Naive B cell (primary cell): ENCODE results near the gene NFATC3. TPM values are rescaled to one million over a fixed set of nuclear protein-coding genes. Genes with fewer than 3 reads are reported as not detected.
"Not testable (repeated sequence)": the region's sequence is repeated elsewhere in the genome, so short reads cannot be mapped to it uniquely, and the experiment has no call there.

Experiments
- ATAC-seq, 2 donors: fragments of 150-1000 bp; cut with Tn5 transposase; 2 replicates each; pipeline ENCODE4 v1.10.0; 2021; ENCODE audit warnings: low read depth in 2 of 2, mild to moderate bottlenecking in 2 of 2, moderate library complexity in 2 of 2
- DNase-seq: peaks from one replicate; pipeline ENCODE4 v3.0.0; 2022
- H3K27ac Mint-ChIP-seq, 6 donors: one replicate each; pipeline ENCODE4 v1.8.0; 2020 to 2022; ENCODE audit warnings: mild to moderate bottlenecking in 6 of 6, mixed read lengths in 6 of 6, moderate library complexity in 5 of 6, inconsistent platforms in 2 of 6
- H3K27me3 Mint-ChIP-seq, 3 donors: one replicate each; pipeline ENCODE4 v1.8.0; 2021 to 2022; ENCODE audit warnings: mixed read lengths in 3 of 3, mild to moderate bottlenecking in 1 of 3
- H3K36me3 Mint-ChIP-seq, 2 donors: one replicate each; pipeline ENCODE4 v1.8.0; 2020 to 2022; ENCODE audit warnings: mixed read lengths in 2 of 2, inconsistent platforms in 1 of 2, mild to moderate bottlenecking in 1 of 2
- H3K4me1 Mint-ChIP-seq, 3 donors: one replicate each; pipeline ENCODE4 v1.8.0; 2020 to 2022; ENCODE audit warnings: mixed read lengths in 3 of 3, inconsistent platforms in 1 of 3, mild to moderate bottlenecking in 1 of 3, moderate library complexity in 1 of 3
- H3K4me3 Mint-ChIP-seq, 8 donors: one replicate each; pipeline ENCODE4 v1.8.0; 2020 to 2022; ENCODE audit warnings: mild to moderate bottlenecking in 8 of 8, mixed read lengths in 8 of 8, moderate library complexity in 8 of 8, inconsistent platforms in 2 of 8
- H3K9me3 Mint-ChIP-seq, 7 donors: one replicate each; pipeline ENCODE4 v1.8.0; 2020 to 2022; ENCODE audit warnings: mixed read lengths in 7 of 7, mild to moderate bottlenecking in 5 of 7, inconsistent platforms in 2 of 7, moderate library complexity in 1 of 7
- polyA plus RNA-seq, 6 donors: library from polyadenylated mRNA; unstranded; fragments of 300-500 nt; fragmentation: Illumina TruSeq; gene quantifications; one replicate each; pipeline ENCODE4 v1.2.3, GENCODE V29; 2021; ENCODE audit warnings: low read depth in 6 of 6

Gene NFATC3
- polyA plus RNA-seq, 6 donors from 2014 or later: 74.8 to 147 (median 96.7) TPM

DNA sequence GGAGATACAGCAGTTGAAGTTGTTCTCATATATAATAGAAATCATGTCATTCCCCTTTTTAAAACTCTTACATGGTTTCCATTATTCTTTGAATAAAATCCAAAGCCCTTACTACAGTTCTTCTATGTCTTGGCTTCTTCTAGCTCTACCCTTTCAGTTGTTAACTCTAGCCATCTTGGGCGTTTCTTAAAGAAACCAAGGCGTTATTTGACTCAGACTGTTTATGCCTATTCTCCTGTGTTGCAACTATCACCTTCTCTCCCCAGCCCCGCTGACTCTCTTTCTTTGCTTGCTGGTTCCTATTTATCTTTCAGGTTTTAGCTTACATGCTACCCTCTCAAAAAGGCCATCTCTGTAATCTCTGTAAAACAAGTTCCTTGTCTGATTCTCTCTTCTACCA lies 32.7 kb downstream of the NFATC3 start:
- no peak for ATAC-seq
- no peaks in the 10 kb centered on the region for H3K27me3 Mint-ChIP-seq
- H3K9me3 Mint-ChIP-seq: peaks cover 0 to under 1% (median 0%) of the 10 kb centered on the region in 7 donors
- H3K4me1 Mint-ChIP-seq: peaks cover 46 to 92% (median 73%) of the 10 kb centered on the region in 3 donors
- H3K4me3 Mint-ChIP-seq: peak overlapping the region in 6 of 8 donors; percentile 1 to 63 (median 22)
- H3K36me3 Mint-ChIP-seq: peaks cover under 1 to 2% of the 10 kb centered on the region in 2 donors
- no peak for DNase-seq
- H3K27ac Mint-ChIP-seq: peak overlapping the region; percentile 36 to 96 (median 90)

DNA sequence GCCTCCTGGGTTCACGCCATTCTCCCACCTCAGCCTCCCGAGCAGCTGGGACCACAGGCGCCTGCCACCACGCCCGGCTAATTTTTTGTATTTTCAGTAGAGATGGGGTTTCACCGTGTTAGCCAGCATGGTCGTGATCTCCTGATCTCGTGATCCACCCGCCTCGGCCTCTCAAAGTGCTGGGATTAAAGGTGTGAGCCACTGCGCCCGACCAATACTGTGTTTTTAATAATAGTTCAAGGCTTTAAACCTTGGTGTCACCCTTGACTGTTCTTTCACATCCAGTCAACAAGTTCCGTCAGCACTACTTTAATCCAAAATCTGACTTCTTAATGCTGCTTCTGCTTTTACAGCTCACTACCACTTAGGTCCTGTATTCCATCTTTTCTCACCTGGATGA lies 33.8 kb downstream of the NFATC3 start:
- Mint-ChIP-seq H3K4me1 (peaks cover 41 to 82% (median 63%) of the 10 kb centered on the region in 3 donors), H3K27ac (peak overlapping the region; percentile 84 to 98 (median 94)), H3K4me3 (peak overlapping the region; percentile 11 to 88 (median 65))
- peak; percentile 54 for DNase-seq
- peak; percentile 88 for ATAC-seq
- H3K36me3 Mint-ChIP-seq, H3K9me3 Mint-ChIP-seq, H3K27me3 Mint-ChIP-seq: not testable (repeated sequence)

DNA sequence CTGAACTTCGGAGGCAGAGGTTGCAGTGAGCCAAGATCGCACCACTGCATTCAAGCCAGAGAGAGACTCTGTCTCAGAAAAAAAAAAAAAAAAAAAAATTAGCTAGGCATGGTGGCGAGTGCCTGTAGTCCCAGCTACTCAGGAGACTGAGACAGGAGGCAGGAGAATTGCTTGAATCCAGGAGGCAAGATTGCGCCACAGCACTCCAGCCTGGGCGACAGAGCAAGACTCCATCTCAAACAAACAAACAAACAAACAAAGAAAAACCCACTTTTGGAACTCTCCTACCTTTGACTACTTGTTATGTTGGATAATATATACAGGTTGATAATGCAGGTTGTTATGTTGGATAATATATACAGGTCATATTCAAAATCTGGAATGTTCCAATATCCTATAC lies 35.3 kb downstream of the NFATC3 start:
- not testable (repeated sequence) for H3K9me3 Mint-ChIP-seq, ATAC-seq, DNase-seq, H3K36me3 Mint-ChIP-seq, H3K27me3 Mint-ChIP-seq
- peak overlapping the region in 7 of 8 donors; percentile 48 to 88 (median 79) for H3K4me3 Mint-ChIP-seq
- peak overlapping the region in 5 of 6 donors; percentile 44 to 96 (median 84) for H3K27ac Mint-ChIP-seq
- H3K4me1 Mint-ChIP-seq: peaks cover 44 to 74% (median 54%) of the 10 kb centered on the region in 3 donors

DNA sequence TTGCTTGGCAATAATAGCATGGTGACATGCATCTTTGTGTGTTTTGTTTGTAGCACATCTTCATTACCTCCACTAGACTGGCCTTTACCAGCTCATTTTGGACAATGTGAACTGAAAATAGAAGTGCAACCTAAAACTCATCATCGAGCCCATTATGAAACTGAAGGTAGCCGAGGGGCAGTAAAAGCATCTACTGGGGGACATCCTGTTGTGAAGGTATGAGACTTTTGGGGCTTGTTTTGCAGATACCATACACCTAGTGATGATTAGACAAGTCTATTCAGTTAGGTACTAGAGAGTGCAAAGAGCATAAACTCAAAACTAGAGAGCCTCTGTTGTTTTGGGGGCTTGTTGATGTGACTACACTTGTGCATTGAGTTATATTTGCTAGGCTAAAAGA lies 41.2 kb downstream of the NFATC3 start:
- no peaks in the 10 kb centered on the region for H3K9me3 Mint-ChIP-seq
- H3K4me3 Mint-ChIP-seq: no peak overlapping the region
- no peaks in the 10 kb centered on the region for H3K36me3 Mint-ChIP-seq
- no peaks in the 10 kb centered on the region for H3K27me3 Mint-ChIP-seq
- peak overlapping the region in 3 of 6 donors; percentile 24 to 66 (median 29) for H3K27ac Mint-ChIP-seq
- H3K4me1 Mint-ChIP-seq: peaks cover 44 to 60% (median 50%) of the 10 kb centered on the region in 3 donors
- DNase-seq: no peak
- no peak for ATAC-seq

DNA sequence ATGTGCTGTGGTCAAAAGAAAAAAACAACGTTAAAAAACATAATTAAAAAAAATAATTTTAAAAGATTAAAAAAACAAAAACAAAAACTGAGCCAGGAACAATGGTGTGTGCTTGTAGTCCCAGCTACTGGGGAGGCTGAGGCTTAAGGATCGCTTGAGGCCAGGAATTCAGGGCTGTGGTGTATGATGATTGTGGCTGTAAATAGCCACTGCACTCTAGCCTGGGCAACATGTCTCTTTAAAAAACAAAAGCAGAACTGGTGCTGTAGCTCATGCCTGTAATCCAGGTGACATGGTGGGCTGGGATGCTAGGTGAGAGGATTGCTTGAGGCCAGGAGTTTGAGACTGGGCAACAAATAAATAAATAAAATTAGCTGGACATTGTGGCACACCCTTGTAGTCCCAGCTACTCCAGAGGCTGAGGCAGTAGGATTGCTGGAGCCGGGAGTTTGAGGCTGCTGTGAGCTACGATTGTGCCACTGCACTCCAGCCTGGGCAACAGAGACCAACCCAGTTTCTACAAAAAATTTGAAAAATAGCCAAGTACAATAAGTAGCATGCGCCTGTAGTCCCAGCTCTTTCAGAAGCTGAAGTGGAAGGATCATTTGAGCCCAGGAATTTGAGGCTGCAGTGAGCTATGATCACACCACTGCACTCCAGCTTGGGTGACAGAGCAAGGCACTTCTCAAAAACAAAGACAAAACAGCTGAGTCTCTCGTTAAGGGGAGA lies 43.6 kb downstream of the NFATC3 start:
- DNase-seq: no peak
- H3K4me3 Mint-ChIP-seq: peak overlapping the region in 1 of 8 donors; percentile 31
- peak overlapping the region in 3 of 6 donors; percentile 47 to 87 (median 82) for H3K27ac Mint-ChIP-seq
- ATAC-seq: peak in 1 of 2 donors; percentile 27
- H3K27me3 Mint-ChIP-seq: no peaks in the 10 kb centered on the region
- H3K9me3 Mint-ChIP-seq: no peaks in the 10 kb centered on the region
- H3K4me1 Mint-ChIP-seq: peaks cover 46 to 69% (median 49%) of the 10 kb centered on the region in 3 donors
- H3K36me3 Mint-ChIP-seq: peaks cover 5 to 8% of the 10 kb centered on the region in 2 donors

DNA sequence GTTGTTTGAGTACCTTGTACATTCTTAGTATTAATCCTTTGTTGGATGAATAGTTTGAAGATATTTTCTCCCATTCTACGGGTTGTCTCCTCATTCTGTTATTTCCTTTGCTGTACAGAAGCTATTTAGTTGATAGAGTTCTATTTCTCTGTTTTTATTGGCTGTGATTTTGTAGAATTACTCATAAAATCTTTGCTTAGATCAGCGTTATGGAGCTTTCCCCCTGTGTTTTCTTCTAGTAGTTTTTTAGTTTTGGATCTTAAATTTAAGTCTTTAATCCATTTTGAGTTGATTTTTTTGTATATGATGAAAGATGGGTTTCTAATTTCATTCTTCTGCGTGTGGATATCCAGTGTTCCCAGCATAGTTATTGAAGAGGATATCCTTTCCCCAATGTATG lies 45.4 kb downstream of the NFATC3 start:
- peak overlapping the region in 4 of 8 donors; percentile 0 to 34 (median 16) for H3K4me3 Mint-ChIP-seq
- H3K9me3 Mint-ChIP-seq: no peaks in the 10 kb centered on the region
- no peak for DNase-seq
- peaks cover 5 to 8% of the 10 kb centered on the region in 2 donors for H3K36me3 Mint-ChIP-seq
- no peak for ATAC-seq
- H3K27me3 Mint-ChIP-seq: no peaks in the 10 kb centered on the region
- peaks cover 47 to 71% (median 51%) of the 10 kb centered on the region in 3 donors for H3K4me1 Mint-ChIP-seq
- H3K27ac Mint-ChIP-seq: peak overlapping the region; percentile 35 to 94 (median 72)

DNA sequence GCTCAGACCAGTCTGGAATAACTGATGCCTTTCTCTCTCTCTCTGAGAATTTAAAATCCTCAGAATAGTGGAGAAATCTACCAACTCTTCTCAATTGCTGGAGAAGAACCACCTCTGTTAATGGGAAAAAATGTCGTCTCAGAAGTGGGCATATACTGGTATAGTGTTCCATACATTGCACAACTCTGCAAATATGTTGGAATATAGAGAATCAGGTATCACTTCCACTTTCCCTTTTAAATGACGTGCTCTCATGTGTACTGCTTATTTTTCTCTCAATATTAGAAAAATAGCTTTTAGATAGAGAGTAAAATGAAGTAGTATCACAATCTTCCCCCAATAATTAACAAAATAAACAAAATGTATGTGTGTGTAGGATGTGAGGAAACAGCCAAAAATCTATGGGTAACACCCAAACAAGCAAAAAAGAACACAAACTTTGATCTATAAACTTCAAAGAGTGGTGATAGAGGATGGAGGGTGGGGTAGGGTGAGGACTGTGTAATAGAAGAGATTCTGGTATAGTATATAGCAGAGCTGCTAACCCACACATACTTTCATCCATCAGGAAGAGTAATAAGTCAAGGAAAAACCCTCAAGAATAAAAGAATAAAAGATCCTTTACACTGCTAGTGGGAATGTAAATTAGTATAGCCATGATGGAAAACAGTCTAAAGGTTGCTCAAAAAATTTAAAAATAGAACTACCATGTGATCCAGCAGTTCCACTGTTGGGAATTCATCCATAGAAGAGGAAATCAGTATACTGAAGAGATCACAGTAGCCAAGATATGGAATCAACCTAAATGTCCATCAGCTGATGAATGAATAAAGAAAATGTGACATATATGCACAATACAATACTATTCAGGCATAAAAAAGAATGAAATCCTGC lies 46.9 kb downstream of the NFATC3 start:
- Mint-ChIP-seq H3K36me3 (peaks cover 5 to 8% of the 10 kb centered on the region in 2 donors), H3K27ac (peak overlapping the region; percentile 57 to 92 (median 90))

DNA sequence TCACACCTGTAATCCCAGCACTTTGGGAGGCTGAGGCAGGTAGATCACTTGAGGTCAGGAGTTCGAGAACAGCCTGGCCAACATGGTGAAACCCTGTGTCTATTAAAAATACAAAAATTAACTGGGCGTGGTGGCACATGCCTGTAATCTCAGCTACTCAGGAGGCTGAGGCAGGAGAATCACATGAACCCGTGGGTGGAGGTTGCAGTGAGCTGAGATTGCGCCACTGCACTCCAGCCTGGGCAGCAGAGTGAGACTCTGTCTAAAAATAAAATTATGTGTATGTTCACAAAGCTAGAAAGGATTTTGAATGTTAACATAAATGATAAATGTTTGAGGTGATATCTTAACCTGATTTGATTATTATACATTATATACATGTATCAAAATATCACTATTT lies 47.8 kb downstream of the NFATC3 start:
- Mint-ChIP-seq H3K4me3 (peak overlapping the region in 1 of 8 donors; percentile 32), H3K27ac (peak overlapping the region in 3 of 6 donors; percentile 23 to 64 (median 31)), H3K4me1 (peaks cover 38 to 67% (median 42%) of the 10 kb centered on the region in 3 donors)
- ATAC-seq, H3K27me3 Mint-ChIP-seq, H3K36me3 Mint-ChIP-seq, DNase-seq, H3K9me3 Mint-ChIP-seq: not testable (repeated sequence)

More for the DNA sequence above, 46.9 kb downstream of the NFATC3 start:
- DNase-seq: no peak
- H3K27me3 Mint-ChIP-seq: no peaks in the 10 kb centered on the region
- H3K4me3 Mint-ChIP-seq: peak overlapping the region in 5 of 8 donors; percentile 19 to 62 (median 43)
- peak; percentile 35 for ATAC-seq
- no peaks in the 10 kb centered on the region for H3K9me3 Mint-ChIP-seq
- H3K4me1 Mint-ChIP-seq: peaks cover 42 to 76% (median 50%) of the 10 kb centered on the region in 3 donors

DNA sequence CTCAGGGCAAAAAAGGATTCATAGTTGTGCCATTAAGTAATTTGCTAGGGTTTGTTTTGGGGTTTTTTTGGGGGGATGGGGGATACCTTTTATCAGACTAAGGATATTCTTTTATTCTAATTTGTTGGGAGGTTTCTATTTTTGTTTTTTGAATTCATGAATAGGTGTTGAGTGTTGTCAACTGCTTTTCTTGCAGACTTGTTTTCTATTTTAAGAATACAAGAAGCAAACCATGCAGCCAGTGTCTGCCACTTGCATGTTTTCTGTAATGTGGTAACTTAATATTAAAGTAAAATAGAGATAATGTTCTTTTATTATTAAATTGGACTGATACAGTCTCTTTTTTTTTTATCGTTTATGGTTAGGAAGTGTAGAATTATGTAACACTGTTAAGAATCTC lies 49.5 kb downstream of the NFATC3 start:
- DNase-seq (no peak), ATAC-seq (no peak)
- peak overlapping the region in 2 of 6 donors; percentile 47 to 74 for H3K27ac Mint-ChIP-seq
- no peak overlapping the region for H3K4me3 Mint-ChIP-seq
- peaks cover 8 to 11% of the 10 kb centered on the region in 2 donors for H3K36me3 Mint-ChIP-seq
- H3K4me1 Mint-ChIP-seq: peaks cover 33 to 57% (median 44%) of the 10 kb centered on the region in 3 donors
- no peaks in the 10 kb centered on the region for H3K9me3 Mint-ChIP-seq
- H3K27me3 Mint-ChIP-seq: no peaks in the 10 kb centered on the region

DNA sequence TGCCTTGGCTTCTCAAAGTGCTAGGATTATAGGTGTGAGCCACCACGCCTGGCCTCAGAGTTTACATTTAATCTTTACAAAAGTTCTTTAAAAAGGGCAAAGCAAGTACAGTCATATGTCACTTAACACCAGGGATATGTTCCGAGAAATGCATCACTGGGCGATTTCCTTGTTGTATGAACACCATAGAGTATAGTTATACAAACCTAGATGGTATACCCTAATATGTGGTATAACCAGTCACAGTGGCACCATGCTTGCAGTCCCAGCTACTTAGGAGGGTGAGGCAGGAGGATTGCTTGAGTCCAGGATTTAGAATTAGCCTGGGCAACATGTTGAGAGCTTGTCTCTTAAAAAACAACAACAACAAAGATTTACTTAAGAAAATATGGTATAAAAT lies 51.3 kb downstream of the NFATC3 start:
- Mint-ChIP-seq H3K27ac (peak overlapping the region in 1 of 6 donors; percentile 64), H3K4me3 (no peak overlapping the region), H3K27me3 (no peaks in the 10 kb centered on the region), H3K9me3 (no peaks in the 10 kb centered on the region), H3K36me3 (peaks cover 8 to 17% of the 10 kb centered on the region in 2 donors), H3K4me1 (peaks cover 30 to 49% (median 41%) of the 10 kb centered on the region in 3 donors)
- ATAC-seq (no peak), DNase-seq (no peak)

DNA sequence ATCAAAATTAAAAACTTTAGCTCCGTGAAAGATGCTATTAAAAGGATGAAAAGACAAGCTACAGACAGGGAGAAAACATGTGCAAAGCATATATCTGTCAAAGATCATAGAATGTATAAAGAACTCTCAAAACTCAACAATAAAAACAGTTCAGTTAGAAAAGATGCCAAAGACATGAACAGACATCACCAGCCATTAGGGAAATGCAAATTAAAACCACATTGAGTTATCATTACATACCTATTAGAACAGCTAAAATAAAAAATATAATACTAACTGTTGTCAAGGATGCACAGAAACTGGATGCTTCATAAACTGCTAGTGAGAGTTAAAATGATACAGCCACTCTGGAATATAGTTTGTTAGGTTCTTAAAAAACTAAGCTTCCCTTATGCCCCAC lies 58.8 kb downstream of the NFATC3 start:
- peaks cover 28 to 47% (median 41%) of the 10 kb centered on the region in 3 donors for H3K4me1 Mint-ChIP-seq
- H3K36me3 Mint-ChIP-seq: peaks cover 0 to 12% of the 10 kb centered on the region in 2 donors
- no peak for ATAC-seq
- no peak for DNase-seq
- no peak overlapping the region for H3K4me3 Mint-ChIP-seq
- no peaks in the 10 kb centered on the region for H3K27me3 Mint-ChIP-seq
- peak overlapping the region in 1 of 6 donors; percentile 67 for H3K27ac Mint-ChIP-seq
- no peaks in the 10 kb centered on the region for H3K9me3 Mint-ChIP-seq

DNA sequence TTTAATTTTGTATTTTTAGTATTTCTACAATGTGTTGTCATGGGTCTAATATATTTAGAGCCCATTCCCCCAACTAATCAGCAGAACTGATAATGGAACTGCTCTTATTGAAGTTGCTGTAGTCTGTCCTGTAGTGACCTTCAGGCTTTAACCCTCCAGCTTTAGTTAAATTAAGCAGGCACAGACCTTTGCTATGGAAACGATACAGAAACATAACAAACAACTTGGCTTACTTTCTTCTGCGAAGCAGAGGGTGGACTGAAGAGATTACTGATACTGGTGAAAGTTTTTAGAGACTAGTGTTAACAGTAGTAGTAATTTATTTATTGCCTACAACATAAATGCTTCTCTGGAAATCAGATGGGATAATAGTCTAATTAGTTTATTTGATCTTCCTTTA lies 61.4 kb downstream of the NFATC3 start:
- H3K9me3 Mint-ChIP-seq: no peaks in the 10 kb centered on the region
- H3K4me1 Mint-ChIP-seq: peaks cover 29 to 46% (median 37%) of the 10 kb centered on the region in 3 donors
- H3K4me3 Mint-ChIP-seq: no peak overlapping the region
- no peaks in the 10 kb centered on the region for H3K36me3 Mint-ChIP-seq
- no peaks in the 10 kb centered on the region for H3K27me3 Mint-ChIP-seq
- peak overlapping the region in 1 of 6 donors; percentile 48 for H3K27ac Mint-ChIP-seq
- ATAC-seq (no peak), DNase-seq (no peak)

DNA sequence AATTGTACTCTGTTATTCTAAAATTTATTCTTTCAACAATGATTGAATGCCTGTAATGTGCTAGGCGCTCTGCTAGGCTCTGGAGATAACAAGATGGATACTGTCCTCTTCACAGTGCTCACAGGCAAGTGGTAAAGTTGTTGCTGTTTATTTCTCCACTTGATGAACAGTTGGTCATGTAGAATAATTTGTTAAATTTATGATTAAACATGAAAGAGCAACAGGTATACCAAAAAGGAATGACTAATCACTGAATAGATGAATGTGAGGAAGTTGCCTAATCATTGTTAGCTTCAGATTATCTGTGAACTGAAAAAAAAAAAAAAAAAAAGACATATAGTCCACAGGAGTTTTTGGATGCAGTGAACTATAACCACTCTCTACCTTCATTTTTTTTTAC lies 62.3 kb downstream of the NFATC3 start:
- no peak for DNase-seq
- H3K27me3 Mint-ChIP-seq: no peaks in the 10 kb centered on the region
- no peak for ATAC-seq
- H3K9me3 Mint-ChIP-seq: no peaks in the 10 kb centered on the region
- H3K4me3 Mint-ChIP-seq: no peak overlapping the region
- H3K4me1 Mint-ChIP-seq: peaks cover 23 to 38% (median 29%) of the 10 kb centered on the region in 3 donors
- no peaks in the 10 kb centered on the region for H3K36me3 Mint-ChIP-seq
- H3K27ac Mint-ChIP-seq: peak overlapping the region in 1 of 6 donors; percentile 48
